NCI-H1092 (cell line): Measurements from ENCODE around the gene DBI.

Source experiments
- DNase-seq: peaks from one replicate; lab custom pipeline; 2025; lab: John Stamatoyannopoulos, UW

DBI gene

DNA sequence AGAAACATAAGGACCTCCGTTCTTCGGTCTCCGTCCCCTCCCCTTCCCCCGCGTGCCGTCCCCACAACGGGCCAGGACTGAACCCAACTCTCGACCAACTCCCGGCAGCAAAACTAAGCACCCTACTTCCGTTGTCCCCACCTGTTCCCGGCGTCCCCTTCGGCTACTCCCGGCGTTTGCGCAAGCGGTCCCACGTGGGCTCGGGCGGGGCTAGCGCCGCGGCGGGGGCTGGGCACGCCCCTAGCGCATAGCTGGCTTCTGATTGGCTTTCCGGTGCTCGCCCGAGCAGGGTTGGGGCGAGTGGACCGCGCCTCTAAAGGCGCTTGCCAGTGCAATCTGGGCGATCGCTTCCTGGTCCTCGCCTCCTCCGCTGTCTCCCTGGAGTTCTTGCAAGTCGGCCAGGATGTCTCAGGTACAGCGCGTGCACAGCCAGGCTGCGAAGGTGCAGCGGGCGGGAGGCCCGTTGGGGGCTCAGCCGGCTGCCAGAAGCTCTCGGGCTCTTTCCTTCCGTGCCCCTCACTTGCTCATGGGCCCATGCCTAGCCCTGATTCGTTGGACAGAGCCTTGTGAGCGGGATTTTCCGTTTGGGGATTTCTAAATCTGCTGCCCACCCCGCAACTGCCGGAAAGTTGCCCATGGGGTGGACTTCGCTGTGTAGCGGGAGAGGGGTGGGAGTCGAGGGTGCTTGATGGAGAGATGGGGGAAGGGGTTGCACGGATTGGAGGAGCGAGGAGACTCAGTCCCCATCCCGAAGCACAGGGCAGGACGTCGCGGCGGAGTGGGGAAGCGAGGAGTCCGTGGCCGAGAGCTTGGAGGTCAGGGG lies at the start of gene DBI, which contains the start of gene C2orf76:
Gene DBI, plus strand, starts transcription at position 329 of the 823 bp plus-strand sequence. Its CDS starts 75 bp downstream, at position 404.
Gene C2orf76, minus strand, starts transcription at position 186 of the 823 bp plus-strand sequence. CDS start 26,875 bp downstream, outside the sequence.
- peak; percentile 84 for DNase-seq

DNA sequence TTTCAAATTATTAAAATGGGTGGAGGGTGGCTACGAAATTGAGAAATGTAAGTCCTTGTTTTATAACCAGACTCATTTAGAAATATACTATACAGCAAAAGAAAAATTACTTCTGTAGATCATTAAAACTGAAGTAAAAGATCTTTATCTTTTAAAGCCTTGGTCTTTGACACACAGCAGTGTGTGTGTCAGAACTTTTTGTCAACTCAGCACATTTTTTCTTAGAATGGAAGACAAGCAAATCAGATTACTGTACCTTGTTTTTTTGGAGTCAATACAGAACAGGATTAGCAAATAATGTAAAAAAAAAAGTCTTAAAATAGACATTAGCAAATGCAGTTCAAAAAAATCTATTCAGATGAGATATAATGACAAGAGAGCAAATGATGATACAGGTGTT lies 49.2 kb upstream of the DBI start:
- no peak for DNase-seq

DNA sequence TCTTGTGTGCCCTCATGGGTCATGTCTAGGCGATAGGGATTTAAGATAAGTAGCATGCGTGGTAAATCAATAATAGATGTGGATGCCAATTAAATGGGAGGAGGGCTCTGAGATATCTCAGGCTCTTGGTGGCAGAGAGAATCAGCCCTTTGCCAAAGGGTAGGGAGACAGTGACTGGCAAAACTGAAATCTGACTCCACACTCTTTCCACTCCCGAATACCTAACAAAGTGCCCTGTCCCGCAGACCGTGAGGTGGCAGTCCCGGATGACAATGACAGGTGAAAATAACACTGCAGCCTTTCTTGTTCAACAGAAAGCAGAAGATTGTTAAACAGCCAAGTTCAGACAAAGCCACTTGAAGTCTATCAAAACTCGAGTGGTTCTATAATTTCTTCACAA lies 47.2 kb upstream of the DBI start:
- DNase-seq: no peak

DNA sequence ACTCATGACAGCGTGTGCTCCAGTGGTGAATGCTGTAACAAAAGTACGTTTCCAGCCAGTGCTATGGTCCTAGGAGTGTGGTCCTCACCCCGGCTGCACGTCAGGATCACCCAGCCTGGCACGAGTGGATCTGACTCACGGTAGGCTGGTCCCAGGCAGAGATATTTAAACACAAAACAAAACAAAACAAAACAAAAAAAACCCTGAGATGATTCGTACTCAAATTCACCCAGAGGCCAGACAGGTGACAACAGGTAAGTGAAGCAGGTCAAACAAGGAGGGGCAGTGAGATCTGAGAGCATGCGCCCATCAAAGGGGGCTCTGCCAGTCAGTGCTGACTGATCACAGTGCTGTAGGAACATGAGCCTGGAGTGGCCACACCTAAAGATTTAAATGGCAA lies 43.3 kb upstream of the DBI start:
- DNase-seq: no peak

DNA sequence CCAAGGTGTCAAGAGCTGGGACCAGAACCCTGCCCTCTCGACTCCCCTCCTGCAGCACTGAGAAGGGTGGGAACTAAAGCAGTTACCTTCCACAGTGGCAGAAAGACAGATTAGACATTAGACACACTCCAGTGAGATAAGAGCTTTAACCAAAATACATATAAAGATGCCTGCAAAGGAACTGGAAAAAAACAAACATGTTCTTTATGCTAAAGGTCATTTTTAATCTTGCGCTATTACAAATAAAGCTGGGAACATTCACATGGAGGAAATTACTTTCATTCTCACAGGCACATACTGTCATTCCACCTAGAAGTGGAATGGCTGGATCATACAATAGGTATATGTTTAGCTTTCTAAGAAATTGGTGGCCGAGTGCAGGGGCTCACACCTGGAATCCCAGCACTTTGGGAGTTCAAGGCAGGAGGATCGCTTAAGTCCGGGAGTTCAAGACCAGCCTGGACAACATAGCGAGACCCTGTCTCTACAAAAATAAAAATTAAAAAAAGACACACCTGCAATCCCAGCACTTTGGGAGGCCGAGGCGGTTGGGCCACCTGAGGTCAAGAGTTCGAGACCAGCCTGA lies 42.0 kb upstream of the DBI start:
- no peak for DNase-seq

DNA sequence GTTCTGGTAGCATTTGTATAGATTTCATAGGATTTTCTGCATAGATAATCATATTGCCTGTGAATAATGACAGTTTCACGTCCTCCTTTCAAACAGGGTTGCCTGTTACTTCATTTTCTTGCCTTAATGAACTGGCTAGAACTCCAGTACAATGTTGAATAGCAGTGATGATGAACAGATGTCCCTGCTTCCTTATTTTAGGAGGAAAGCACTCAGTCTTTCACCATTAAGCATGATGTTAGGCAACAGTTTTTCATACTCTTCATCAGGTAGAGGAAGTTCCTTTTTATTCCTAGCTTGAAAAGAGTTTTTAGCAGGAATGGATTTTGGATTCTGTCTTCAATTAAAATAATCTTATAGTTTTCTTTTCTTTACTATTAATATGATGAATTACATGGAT lies 39.8 kb upstream of the DBI start:
- no peak for DNase-seq

DNA sequence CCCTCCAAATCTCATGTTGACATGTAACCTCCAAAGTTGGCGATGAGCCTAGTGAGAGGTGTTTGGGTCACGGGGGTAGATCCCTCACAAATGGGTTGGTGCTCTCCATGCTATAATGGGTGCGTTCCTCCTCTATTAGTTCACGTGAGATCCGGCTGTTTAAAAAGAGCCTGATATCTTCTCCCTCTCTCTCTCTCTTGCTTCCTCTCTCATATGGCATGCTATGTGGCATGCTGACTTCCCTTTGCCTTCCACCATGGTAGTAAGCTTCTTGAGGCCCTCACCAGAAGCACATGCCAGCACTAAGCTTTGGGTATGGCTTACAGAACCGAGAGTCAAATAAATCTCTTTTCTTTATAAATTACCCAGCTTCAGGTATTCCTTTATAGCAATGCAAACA lies 39.3 kb upstream of the DBI start:
- no peak for DNase-seq

DNA sequence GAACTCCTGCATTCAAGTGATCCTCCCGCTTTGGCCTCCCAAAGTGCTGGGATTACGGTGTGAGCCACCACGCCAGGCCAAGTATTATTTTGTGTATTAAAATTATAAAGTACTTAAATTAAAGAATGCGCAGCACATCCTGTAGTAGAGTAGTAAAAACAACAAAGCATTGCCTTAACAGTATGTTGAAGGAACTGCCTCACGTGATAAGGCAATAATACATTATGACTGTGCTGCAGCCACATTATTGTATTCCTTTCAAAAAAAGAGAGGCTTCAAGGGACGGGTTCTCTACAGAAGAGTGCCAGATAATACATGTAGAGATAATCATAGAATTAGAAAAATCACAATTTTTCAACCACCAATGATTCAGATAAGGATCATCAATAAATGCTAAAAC lies 33.8 kb upstream of the DBI start:
- no peak for DNase-seq

DNA sequence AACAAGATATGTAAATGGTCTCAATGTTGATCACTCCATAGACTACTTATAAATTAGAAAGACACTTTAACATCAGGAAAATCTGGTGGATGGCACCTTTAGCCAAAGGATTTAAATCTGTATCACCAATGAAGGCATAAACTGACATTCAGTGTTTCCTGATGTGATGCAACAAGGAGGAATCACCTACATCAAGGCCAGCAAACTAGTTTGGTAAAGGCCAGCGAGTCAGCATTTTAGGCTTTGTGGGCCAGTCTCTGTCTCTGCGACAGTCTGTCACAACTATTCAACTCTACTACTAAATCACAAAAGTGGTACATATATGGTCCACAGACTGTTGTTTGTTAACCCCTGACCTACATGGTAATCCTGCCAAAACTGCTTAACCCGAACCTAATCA lies 33.4 kb upstream of the DBI start:
- DNase-seq: no peak

DNA sequence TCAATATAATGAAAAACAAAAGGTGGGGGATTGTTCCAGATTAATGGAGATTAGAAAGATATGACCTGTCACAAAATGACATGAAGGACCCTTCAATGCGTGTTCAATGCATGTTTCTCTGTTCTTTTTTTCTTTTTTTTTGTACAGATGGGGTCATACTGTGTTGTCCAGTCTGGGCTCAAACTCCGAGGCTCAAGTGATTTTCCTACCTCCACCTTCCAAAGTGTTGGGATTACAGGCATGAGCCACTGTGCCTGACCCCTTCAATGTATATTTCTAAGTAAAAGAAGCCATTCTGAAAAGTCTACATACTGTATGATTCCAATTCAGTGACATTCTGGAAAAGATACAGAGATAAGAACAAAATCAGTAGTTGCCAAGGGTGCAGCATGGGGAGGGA lies 32.9 kb upstream of the DBI start:
- no peak for DNase-seq

DNA sequence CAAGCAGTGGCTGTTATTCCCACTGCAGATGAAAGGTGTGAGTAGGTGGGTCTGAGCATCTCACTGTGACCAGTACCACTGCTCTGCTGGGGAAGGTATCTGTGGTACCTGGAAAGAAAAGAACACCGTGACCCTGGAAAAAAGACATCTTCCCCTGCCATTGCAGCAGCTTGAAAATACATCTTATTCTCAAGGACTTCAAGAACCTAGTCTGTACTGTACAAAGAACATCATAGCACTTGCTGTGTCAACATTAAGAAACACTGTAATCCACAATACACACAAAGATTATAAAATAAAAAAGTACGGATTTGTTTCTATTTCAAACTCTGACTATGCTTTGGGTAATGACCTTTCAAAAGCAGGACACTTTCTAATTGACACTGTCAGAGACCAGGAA lies 29.0 kb upstream of the DBI start:
- no peak for DNase-seq

DNA sequence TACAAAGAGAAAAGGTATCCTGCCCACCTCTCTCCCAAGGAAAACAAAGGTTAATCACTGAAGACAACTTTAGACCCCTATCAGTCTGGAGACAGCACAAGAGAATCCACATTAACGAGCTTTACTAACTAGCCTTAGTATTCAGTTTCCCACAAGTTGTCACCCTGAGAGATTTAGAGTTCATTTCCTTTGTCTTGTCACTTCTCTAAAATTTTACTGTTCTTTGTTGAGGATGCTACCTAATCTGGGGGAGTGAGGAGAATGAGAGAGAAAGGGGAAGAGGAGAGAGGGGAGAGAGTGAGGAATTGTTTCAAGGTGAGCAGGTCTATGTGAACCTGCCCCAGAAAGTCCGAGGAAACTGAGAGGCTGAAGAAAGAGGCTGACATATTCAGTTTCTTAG lies 28.5 kb upstream of the DBI start:
- no peak for DNase-seq

DNA sequence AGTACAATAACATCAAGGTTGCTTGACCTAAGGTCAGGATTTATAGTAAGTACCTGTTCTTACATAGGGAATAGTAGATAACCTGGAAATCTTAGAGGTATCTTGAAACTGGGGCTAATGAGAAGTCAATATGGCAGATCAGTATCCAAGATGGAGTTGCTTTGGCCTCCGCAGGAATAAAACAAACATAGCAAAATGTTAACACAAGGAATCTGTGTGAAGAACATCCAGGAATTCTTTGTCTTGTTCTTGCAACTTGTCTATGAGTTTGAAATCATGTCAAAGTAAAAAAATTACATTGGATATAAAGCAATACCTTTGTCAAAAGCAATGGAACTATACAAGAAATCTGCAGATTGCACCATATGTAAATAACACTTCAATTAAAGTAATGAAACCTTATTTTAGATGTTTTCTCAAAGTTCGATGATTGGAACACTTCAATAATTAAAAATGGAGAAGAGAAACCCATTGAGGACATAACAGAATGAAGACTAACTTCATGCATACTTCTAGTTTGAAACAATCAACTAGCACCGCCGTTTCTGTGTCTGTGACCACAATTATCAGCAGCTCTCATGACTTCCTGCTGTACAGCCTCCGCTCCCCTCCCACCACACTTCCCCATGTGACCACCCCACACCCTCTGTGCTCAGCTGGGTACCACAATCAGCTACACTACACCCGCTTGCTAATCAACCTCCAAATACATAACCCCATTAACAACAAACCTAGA lies 27.8 kb upstream of the DBI start:
- no peak for DNase-seq

DNA sequence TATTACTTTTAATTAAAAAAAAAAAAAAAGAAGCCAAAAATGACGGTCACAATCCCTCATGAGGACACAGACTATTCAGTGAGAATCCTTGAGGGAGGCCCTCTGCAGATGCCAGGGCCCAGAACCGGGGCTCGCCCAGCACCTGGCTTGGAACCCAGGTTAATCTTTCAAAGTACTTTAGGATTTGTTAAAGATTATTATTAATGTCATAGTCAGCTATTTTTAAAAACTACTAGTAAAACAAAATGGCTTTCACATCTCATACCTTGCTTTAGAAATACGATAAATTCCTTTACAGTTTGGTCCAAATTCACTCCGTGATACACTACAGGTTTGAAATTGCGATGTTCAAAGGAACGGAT lies 27.2 kb upstream of the DBI start:
- no peak for DNase-seq

DNA sequence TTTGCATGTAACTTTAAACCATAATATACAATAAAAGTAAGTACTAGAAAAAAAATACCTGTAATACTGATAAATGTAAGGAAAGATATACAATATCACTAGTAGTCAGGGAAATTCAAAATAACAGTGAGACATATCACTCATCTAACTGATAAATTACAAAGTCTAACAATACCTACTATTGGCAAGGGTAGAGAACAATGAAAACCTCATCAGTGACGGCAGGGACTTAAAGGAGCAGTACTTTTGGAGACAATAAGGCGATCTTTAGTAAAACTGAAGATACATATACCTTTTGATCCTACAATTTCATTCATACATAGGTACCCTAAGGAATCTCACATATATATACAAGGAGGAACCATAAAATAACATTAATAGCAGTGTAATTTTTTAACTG lies 25.1 kb upstream of the DBI start:
- DNase-seq: no peak

DNA sequence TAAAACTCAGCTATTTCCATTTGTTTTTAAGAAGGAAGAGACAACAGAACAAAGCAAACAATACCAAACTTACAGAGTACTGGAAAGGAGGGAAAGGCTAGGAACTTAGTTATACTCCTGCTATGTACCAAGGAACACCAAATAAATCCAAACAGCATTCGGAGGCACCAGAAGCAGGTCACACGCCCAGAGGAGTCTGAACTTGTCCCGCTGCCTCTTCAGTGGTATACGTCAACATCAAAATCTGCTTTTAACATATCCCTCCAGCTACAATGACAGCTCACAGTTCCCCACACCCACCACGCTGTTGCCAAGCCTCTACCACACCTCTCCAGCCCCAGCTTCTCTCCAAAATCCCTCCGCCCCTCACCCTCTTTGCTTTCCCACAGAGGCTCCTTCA lies 17.5 kb upstream of the DBI start:
- no peak for DNase-seq

DNA sequence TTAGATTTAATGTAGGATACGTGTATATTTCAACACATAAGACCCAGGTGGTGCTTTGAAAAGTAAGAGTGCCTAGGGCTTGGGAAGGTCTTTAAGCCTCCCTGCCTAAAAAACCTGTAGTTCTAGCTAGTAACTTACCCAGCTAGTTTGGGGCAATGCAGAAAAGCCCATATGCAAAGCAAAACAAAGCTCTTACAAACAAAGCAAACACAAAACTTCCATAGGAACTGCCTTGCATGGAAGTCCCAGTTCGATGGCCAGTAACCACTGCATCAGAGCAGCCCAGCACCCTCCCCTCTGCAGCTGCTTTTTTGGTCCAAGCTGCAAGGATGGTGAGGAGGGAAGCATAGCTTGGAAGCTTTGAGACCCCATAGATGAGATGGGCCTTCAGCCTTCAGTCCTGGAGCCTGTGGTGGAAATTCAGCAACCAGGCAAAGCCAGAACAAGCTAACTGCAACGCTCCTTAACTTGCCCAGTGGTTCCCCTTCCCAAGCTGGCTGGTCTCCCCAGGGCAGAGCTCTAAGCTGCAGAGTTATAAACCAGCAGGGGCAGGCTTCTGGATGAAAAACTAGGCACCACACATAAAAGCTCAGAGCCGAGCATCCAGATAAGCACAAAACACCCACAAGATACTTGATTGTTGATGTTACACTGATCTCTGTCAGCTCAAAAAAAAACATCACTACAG lies 16.3 kb upstream of the DBI start:
- no peak for DNase-seq

DNA sequence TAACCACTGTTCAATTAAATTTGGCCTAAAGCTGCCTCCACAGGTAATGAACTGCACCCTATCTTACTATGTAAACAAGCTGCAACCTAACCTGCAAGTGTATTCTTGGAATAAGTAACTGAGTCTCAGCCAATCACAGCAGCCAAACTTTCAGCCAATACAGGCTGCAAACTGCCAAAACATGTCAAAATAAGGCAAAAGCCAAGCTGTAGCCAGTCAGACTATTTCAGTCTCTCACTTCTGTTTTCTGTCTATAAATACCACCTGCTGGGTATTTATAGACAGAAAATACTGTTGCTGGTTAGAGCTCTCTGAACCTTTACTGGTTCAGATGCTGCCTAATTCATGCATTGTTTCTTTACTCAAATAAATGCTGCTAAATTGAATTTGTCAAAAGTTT lies 14.4 kb upstream of the DBI start:
- no peak for DNase-seq

DNA sequence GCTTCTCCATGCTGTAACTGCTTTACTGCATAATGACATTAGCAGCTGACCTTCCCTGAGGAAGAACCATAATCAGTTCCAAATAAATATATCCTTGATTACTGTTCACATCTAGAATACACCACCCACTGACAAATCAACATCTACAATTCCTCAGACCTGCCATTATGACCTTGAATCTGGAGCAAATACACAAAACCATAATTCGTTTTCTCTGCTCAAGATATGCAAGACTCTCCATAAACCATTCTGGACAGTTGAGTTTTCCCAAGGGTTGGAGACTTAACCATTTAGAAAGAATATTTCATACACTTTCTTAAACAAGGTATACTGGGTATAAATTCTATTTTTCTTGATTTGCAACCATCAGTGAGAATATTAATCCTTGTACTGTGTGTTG lies 11.9 kb upstream of the DBI start:
- no peak for DNase-seq

DNA sequence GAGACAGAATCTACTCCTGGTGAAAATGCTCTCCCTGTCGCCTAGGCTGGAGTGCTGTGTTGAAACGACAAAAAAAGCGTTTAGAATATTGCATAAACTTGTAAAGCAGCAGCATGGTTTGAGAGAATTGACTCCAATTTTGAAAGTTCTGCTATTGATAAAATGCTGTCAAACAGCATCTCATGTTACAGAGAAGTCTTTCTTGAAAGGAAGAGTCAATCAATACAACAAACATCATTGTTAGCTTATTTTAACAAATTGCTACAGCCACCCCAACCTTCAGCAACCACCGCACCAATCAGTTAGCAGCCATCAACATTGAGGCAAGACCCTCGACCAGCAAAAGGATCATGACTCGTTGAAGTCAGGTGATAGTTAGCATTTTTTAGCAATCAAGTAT lies 7.0 kb upstream of the DBI start:
- no peak for DNase-seq

DNA sequence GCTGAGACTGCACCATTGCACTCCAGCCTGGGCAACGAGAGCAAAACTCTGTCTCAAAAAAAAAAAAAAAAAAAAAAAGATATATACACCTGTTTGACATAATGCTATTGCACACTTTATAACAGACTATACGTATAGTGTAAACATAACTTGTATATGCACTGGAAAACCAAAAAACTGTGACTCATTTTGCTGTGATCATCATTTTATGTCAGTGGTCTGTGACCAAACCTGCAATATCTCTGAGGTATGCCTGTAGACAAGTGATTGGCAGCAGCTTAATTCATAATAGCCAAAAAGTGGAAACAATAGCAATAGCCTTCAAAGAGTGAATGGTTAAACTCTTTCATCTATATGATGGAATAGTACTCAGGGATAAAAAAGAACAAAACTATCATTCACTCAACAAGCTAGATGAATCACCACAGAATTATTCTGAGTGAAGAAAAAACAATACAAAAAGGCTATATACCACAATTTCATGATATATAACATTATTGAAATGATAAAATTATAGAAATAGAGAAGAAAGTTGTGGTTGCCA lies 6.3 kb upstream of the DBI start:
- no peak for DNase-seq

DNA sequence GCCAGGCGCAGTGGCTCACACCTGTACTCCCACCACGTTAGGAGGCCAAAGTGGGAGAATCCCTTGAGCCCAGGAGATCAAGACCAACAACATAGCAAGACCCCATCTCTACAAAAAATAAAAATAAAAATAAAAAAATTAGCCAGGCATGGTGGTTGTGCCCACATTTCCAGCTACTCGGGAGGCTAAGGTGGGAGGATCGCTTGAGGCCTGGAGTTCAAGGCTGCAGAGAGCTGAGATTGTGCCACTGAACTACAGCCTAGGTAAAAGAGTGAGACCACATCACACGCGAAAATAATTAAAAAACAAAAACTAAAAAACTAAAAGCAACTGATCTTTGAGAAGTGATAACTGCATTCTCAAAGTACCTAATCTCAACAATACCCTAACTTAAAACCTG lies 2.0 kb upstream of the DBI start:
- no peak for DNase-seq
